WI38 (cell line): ENCODE measurements around the gene MTRF1L.
A peak's percentile ranks its signal among the peaks of the same experiment; 100 is the strongest.
"Not testable (repeated sequence)": the region's sequence is repeated elsewhere in the genome, so short reads cannot be mapped to it uniquely, and the experiment has no call there.

Experiments used
- H3K4me3 ChIP-seq: 2 replicates; pipeline ENCODE4 v1.5.1; 2011; ENCODE audit warnings: low read depth, mild to moderate bottlenecking, control low read depth, low read length
- CTCF ChIP-seq: IDR thresholded peaks from 2 replicates; pipeline ENCODE4 v1.5.1; 2012; ENCODE audit warnings: low read depth, mild to moderate bottlenecking, control low read depth, low read length

MTRF1L gene

GRCh38 chr6:153012856-153013255, 10.3 kb upstream of the MTRF1L start:
- H3K4me3 ChIP-seq = no peak overlapping the region
- TF ChIP-seq CTCF = no peak

- peak overlapping the region; percentile 97 for H3K4me3 ChIP-seq
- no peak for TF ChIP-seq CTCF
Measured at GRCh38 chr6:153003366-153003690, 819 bp upstream of the MTRF1L start.

GRCh38 chr6:153001767-153002612, 519 bp downstream of the MTRF1L start:
- TF ChIP-seq CTCF = no peak
- H3K4me3 ChIP-seq = peak overlapping the region; percentile 97

- peak overlapping the region; percentile 97 for H3K4me3 ChIP-seq
Measured at GRCh38 chr6:153000790-153001189, 1.7 kb downstream of the MTRF1L start.

- no peak for TF ChIP-seq CTCF
- H3K4me3 ChIP-seq = no peak overlapping the region
Measured at GRCh38 chr6:153000243-153000642, 2.3 kb downstream of the MTRF1L start.

- not testable (repeated sequence) for H3K4me3 ChIP-seq
Measured at GRCh38 chr6:152999538-152999937, 3.0 kb downstream of the MTRF1L start.

- no peak for TF ChIP-seq CTCF
- H3K4me3 ChIP-seq = no peak overlapping the region
Measured at GRCh38 chr6:152993847-152994246, 8.7 kb downstream of the MTRF1L start.

- TF ChIP-seq CTCF = no peak
- no peak overlapping the region for H3K4me3 ChIP-seq
Measured at GRCh38 chr6:152993431-152993830, 9.1 kb downstream of the MTRF1L start.
